Caco-2 (cell line): ENCODE measurements around the gene LDB2. TPM values are rescaled to one million over a fixed set of nuclear protein-coding genes. Genes with fewer than 3 reads are reported as not detected.

Experiments used
- BruUV-seq: library from RNA; stranded (reverse); fragments of 400-500 nt; replicated peaks from 2 replicates; lab custom pipeline; 2021; lab: Mats Ljungman, UMichigan
- CTCF ChIA-PET: fragments of 300-600 bp; sonication (Branson Sonifier 250); formaldehyde crosslinking; loops from one replicate; lab custom pipeline; 2022; ENCODE audit warnings: antibody characterized with exemption; lab: Charles Lee
- POLR2A ChIA-PET: fragments of 300-600 bp; sonication (Branson Sonifier 250); formaldehyde crosslinking; loops from one replicate; lab custom pipeline; 2022; ENCODE audit warnings: antibody characterized with exemption; lab: Charles Lee
- DNase-seq, 2 experiments: peaks; one replicate each; pipeline versions ENCODE4 v3.0.0 to v3.0.0-alpha.2; 2020 to 2022
- H3K27me3 ChIP-seq: replicated peaks from 2 replicates; pipeline ENCODE4 v1.6.0; 2011; ENCODE audit warnings: low read length; ENCODE audit not compliant: control insufficient read depth, insufficient read depth
- H3K36me3 ChIP-seq: 2 replicates; pipeline ENCODE4 v1.5.1; 2011; ENCODE audit warnings: low read length; ENCODE audit not compliant: control insufficient read depth, insufficient read depth
- H3K4me1 ChIP-seq: fragments of 250-450 bp; sonication (Bioruptor Pico); 2 replicates; pipeline ENCODE4 v1.5.1; 2020; ENCODE audit warnings: mild to moderate bottlenecking
- H3K4me3 ChIP-seq: 2 replicates; pipeline ENCODE4 v1.5.1; 2011; ENCODE audit warnings: low read depth, mild to moderate bottlenecking, control low read depth, low read length
- H3K9me3 ChIP-seq: fragments of 250-450 bp; sonication (Bioruptor Pico); 2 replicates; pipeline ENCODE4 v1.5.1; 2020; ENCODE audit warnings: mild to moderate bottlenecking, moderate library complexity
- H3K27ac Mint-ChIP-seq: one replicate; pipeline ENCODE4 v1.8.0; 2022; ENCODE audit warnings: mixed read lengths; ENCODE audit not compliant: unreplicated experiment
- H3K27me3 Mint-ChIP-seq: one replicate; pipeline ENCODE4 v1.8.0; 2022; ENCODE audit warnings: mixed read lengths; ENCODE audit not compliant: insufficient read depth, unreplicated experiment
- H3K36me3 Mint-ChIP-seq: one replicate; pipeline ENCODE4 v1.8.0; 2022; ENCODE audit warnings: mild to moderate bottlenecking, mixed read lengths; ENCODE audit not compliant: insufficient read depth, unreplicated experiment
- H3K4me1 Mint-ChIP-seq: one replicate; pipeline ENCODE4 v1.8.0; 2022; ENCODE audit warnings: low read depth, mixed read lengths; ENCODE audit not compliant: unreplicated experiment
- H3K4me3 Mint-ChIP-seq: one replicate; pipeline ENCODE4 v1.8.0; 2022; ENCODE audit warnings: mild to moderate bottlenecking, moderate library complexity, mixed read lengths; ENCODE audit not compliant: unreplicated experiment
- H3K9me3 Mint-ChIP-seq: one replicate; pipeline ENCODE4 v1.8.0; 2022; ENCODE audit warnings: mixed read lengths; ENCODE audit not compliant: unreplicated experiment
- CTCF ChIP-seq, 2 experiments: fragments of 200-600 bp in 1 of 2; IDR thresholded peaks; 1 replicate in 1 of 2; 2 replicates in 1 of 2; pipeline versions ENCODE4 v1.5.1 to v1.8.0; 2011 to 2022; ENCODE audit warnings: antibody characterized with exemption in 1 of 2, control low read depth in 1 of 2, inconsistent platforms in 1 of 2, low read depth in 1 of 2, low read length in 1 of 2, mild to moderate bottlenecking in 1 of 2, moderate library complexity in 1 of 2; ENCODE audit not compliant: insufficient read depth in 1 of 2, severe bottlenecking in 1 of 2, unreplicated experiment in 1 of 2
- intact Hi-C: fragments of 100-400 bp; cut with micrococcal nuclease; formaldehyde crosslinking; loops from one replicate; pipeline ENCODE4 v1.10.0; 2022; ENCODE audit not compliant: unreplicated experiment
- total RNA-seq: library from RNA; stranded (reverse); gene quantifications from 2 replicates; pipeline ENCODE4 v1.2.3, GENCODE V29; 2022

LDB2 gene
- total RNA-seq, 1 experiment from 2014 or later = not detected

- peak; percentile 78 to 79 for TF ChIP-seq CTCF (IDR thresholded peaks at IDR 0.05; ENCODE audit: insufficient read depth in 1 of 2, low read depth in 1 of 2, low read length in 1 of 2, severe bottlenecking in 1 of 2, unreplicated experiment in 1 of 2)
- no peak overlapping the region for H3K27ac Mint-ChIP-seq
- Histone ChIP-seq H3K27me3 (no peaks in the 10 kb centered on the region), H3K36me3 (no peaks in the 10 kb centered on the region), H3K4me3 (no peak overlapping the region), H3K9me3 (no peaks in the 10 kb centered on the region), H3K4me1 (no peaks in the 10 kb centered on the region)
- no peaks in the 10 kb centered on the region for H3K36me3 Mint-ChIP-seq
- no peaks in the 10 kb centered on the region for H3K27me3 Mint-ChIP-seq
- H3K4me3 Mint-ChIP-seq = no peak overlapping the region
- H3K4me1 Mint-ChIP-seq = no peaks in the 10 kb centered on the region
- intact Hi-C loops = loop anchor here (2.0 kb wide), 2 partner anchors 408 to 530 kb away; no protein-coding TSS in a partner anchor
- no TSS peak for BruUV-seq
- H3K9me3 Mint-ChIP-seq = no peaks in the 10 kb centered on the region
- CTCF ChIA-PET = interaction anchor here (0.5 to 1.0 kb wide), 5 partner anchors 32 to 643 kb away, joined by 3 to 5 read pairs (median 3); no protein-coding TSS in a partner anchor
- POLR2A ChIA-PET = no interaction called here
- DNase-seq = peak; percentile 62 to 72
Measured at GRCh38 chr4:16916719-16917337, 18.4 kb upstream of the LDB2 start.

- Mint-ChIP-seq H3K9me3 (no peaks in the 10 kb centered on the region), H3K36me3 (no peaks in the 10 kb centered on the region), H3K27me3 (no peaks in the 10 kb centered on the region), H3K4me3 (no peak overlapping the region), H3K27ac (no peak overlapping the region), H3K4me1 (no peaks in the 10 kb centered on the region)
- ChIA-PET POLR2A (no interaction called here), CTCF (interaction anchor here (0.5 to 1.0 kb wide), 2 partner anchors 519 to 532 kb away, joined by 3 to 5 read pairs; no protein-coding TSS in a partner anchor)
- Histone ChIP-seq H3K4me1 (no peaks in the 10 kb centered on the region), H3K9me3 (no peaks in the 10 kb centered on the region), H3K36me3 (no peaks in the 10 kb centered on the region), H3K4me3 (no peak overlapping the region), H3K27me3 (no peaks in the 10 kb centered on the region)
- intact Hi-C loops = loop anchor here (2.0 kb wide), 2 partner anchors 409 to 531 kb away; no protein-coding TSS in a partner anchor
- DNase-seq = no peak
- BruUV-seq = no TSS peak
- TF ChIP-seq CTCF (IDR thresholded peaks at IDR 0.05; ENCODE audit: insufficient read depth in 1 of 2, low read depth in 1 of 2, low read length in 1 of 2, severe bottlenecking in 1 of 2, unreplicated experiment in 1 of 2) = no peak
Measured at GRCh38 chr4:16916031-16916430, 17.6 kb upstream of the LDB2 start.

DNA sequence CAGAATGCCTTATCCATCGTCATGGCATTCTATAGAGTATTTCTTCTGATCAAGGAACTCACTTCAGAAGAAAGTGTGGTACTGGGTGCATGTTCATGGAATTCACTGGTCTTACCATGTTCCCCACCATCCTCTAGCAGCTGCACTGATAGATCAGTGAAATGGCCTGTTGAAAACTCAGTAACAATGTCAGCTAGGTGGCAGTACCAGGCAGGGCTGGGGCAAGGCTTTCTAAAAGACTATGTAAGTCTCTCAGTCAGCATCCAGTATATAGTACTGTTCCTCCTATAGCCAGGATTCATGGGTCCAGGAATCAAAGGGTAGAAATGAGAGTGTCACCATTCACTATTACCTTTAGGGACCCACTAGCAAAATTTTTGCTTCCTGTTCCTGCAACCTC, 15.8 kb upstream of the LDB2 start:
- no peak for DNase-seq

More for the DNA sequence above, 15.8 kb upstream of the LDB2 start:
- no TSS peak for BruUV-seq
- H3K27ac Mint-ChIP-seq = no peak overlapping the region
- Histone ChIP-seq H3K4me3 (no peak overlapping the region), H3K27me3 (no peaks in the 10 kb centered on the region), H3K36me3 (no peaks in the 10 kb centered on the region), H3K4me1 (no peaks in the 10 kb centered on the region), H3K9me3 (no peaks in the 10 kb centered on the region)
- H3K36me3 Mint-ChIP-seq = no peaks in the 10 kb centered on the region
- no peak overlapping the region for H3K4me3 Mint-ChIP-seq
- intact Hi-C loops = no loop called here
- POLR2A ChIA-PET = no interaction called here
- CTCF ChIA-PET = no interaction called here
- no peak for TF ChIP-seq CTCF (IDR thresholded peaks at IDR 0.05; ENCODE audit: insufficient read depth in 1 of 2, low read depth in 1 of 2, low read length in 1 of 2, severe bottlenecking in 1 of 2, unreplicated experiment in 1 of 2)
- H3K4me1 Mint-ChIP-seq = no peaks in the 10 kb centered on the region
- H3K27me3 Mint-ChIP-seq = peaks cover 2% of the 10 kb centered on the region
- H3K9me3 Mint-ChIP-seq = no peaks in the 10 kb centered on the region
